ENCODE measurements around the gene BCKDHB. TPM values are rescaled to one million over a fixed set of nuclear protein-coding genes. Genes with fewer than 3 reads are reported as not detected.
"Not testable (repeated sequence)": the region's sequence is repeated elsewhere in the genome, so short reads cannot be mapped to it uniquely, and the experiment has no call there.

BCKDHB gene
- total RNA-seq, 2 donors from 2014 or later, result 15.4 to 15.6 TPM

DNA sequence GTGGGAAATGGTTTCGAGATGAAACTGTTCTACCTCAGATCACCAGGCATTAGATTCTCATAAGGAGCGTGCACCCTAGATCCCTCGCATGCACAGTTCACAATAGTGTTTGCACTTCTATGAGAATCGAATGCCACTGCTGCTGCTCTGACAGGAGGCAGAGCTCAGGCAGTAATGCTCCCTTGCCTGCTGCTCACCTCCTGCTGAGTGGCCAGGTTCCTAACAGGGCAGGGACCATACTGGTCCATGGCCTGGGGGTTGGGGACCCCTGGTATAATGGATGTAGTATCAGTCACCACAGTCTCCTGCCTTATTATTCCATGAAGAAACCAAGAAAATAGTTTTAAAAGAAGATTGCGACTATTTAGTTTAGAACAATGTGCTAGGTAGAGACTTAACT lies 127.5 kb downstream of the BCKDHB start:
- no peak for ATAC-seq
- intact Hi-C loops (cut with DNase I), result no loop called here
- no peak for DNase-seq

- intact Hi-C loops (cut with DNase I), result no loop called here
- ATAC-seq (no peak), DNase-seq (no peak)
Observed at GRCh38 chr6:80234401-80234800, 127.9 kb downstream of the BCKDHB start.

DNA sequence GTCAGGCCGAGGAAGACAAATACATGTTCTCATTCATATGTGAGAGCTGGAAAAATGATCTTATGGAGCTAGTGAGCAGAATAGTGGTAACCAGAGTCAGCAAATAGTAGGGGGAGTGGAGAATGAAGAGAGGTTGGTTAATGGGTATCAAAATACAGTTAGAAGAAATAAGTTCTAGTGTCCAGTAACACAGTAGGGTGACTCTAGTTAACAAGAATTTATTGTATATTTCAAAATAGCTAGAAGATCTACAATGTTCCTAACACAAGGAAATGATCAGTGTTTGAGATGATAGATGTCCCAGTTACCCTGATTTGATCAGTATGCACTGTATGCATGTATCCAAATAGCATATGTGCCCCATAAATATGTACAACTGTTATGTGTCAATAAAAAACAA lies 128.4 kb downstream of the BCKDHB start:
- DNase-seq (no peak), ATAC-seq (no peak)
- intact Hi-C loops (cut with DNase I), result no loop called here

GRCh38 chr6:80235647-80236046 lies 129.2 kb downstream of the BCKDHB start:
- DNase-seq (no peak), ATAC-seq (no peak)
- intact Hi-C loops (cut with DNase I), result no loop called here

DNA sequence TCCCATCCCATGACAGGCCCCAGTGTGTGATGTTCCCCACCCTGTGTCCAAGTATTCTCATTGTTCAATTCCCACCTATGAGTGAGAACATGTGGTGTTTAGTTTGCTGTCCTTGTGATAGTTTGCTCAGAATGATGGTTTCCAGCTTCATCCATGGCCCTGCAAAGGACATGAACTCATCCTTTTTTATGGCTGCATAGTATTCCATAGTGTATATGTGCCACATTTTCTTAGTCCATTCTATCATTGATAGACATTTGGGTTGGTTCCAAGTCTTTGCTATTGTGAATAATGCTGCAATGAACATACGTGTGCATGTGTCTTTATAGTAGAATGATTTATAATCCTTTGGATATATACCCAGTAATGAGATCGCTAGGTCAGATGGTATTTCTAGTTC lies 132.3 kb downstream of the BCKDHB start:
- DNase-seq; ATAC-seq; intact Hi-C loops (cut with DNase I): not testable (repeated sequence)

GRCh38 chr6:80245043-80245442 lies 138.6 kb downstream of the BCKDHB start:
- intact Hi-C loops (cut with DNase I), result no loop called here
- DNase-seq, result no peak
- no peak for ATAC-seq

- peak in 1 of 2 donors; percentile 76 for ATAC-seq
- intact Hi-C loops (cut with DNase I), result no loop called here
- no peak for DNase-seq
Observed at GRCh38 chr6:80249897-80250296, 143.4 kb downstream of the BCKDHB start.

- intact Hi-C loops (cut with DNase I), result no loop called here
- DNase-seq (no peak), ATAC-seq (no peak)
Observed at GRCh38 chr6:80250391-80250997, 144.0 kb downstream of the BCKDHB start.

DNA sequence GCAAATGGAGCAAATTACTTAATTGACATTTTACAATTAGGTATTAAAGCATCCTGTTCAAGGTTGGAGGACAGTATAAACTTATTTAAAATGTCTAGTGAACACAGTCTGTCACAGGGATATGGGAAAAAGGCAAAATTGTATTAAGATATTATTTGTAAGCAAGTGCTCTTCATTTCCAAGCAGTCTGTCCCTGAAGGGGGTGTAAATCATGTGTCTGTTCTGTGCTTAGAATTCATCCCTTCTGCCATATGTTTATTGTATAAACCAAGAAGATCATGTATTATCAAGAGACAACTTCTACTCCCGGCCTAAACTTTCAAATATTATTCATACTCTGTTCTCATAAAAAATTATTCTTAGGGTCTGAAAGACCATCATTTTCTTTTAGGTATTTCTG lies 144.8 kb downstream of the BCKDHB start:
- intact Hi-C loops (cut with DNase I), result no loop called here
- no peak for DNase-seq

GRCh38 chr6:80254716-80255115 lies 148.2 kb downstream of the BCKDHB start:
- intact Hi-C loops (cut with DNase I), result no loop called here
- DNase-seq (no peak), ATAC-seq (no peak)

More for the DNA sequence above, 144.8 kb downstream of the BCKDHB start:
- ATAC-seq, result no peak

DNA sequence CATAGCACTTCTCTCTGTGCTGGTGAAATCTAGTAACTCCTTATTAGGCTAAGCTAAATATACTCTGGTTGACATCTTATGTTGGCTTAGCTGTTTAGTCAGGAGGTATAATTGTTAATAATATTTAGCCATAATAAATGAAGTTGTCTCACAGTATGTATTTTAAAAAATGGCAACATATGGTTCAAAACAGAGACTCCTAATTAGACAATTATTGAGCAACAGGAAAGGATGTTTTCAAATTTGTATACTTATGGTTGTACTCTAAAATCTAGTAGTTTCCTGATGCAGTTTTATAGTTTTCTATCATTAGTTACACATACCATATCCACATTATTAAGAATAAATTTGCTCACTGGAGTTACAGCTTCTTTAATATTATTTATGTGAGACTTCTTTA lies 150.2 kb downstream of the BCKDHB start:
- no peak for ATAC-seq
- intact Hi-C loops (cut with DNase I), result no loop called here
- DNase-seq, result no peak

DNA sequence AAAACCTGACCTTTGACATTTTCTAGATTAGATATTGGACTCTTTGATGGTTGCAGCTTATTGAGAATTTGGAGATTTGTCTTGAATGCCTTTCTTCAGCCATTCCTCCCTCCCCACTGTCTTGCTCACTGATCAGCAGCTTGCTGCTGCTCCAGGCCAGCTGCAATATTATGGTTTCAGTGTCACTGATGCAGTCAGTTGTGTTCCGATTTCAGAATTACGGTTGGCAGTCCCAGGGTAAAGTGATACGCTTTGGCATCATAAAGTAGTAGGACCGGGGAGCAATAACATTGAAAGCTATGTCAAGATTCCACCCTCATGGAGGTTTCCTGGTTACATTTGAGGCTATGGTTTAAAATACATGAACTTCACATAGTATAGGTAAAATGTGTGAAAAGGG lies 152.6 kb downstream of the BCKDHB start:
- intact Hi-C loops (cut with DNase I), result no loop called here
- ATAC-seq, result no peak
- no peak for DNase-seq

GRCh38 chr6:80263585-80263984 lies 157.1 kb downstream of the BCKDHB start:
- DNase-seq (no peak), ATAC-seq (peak; percentile 57 to 87)
- intact Hi-C loops (cut with DNase I), result no loop called here

GRCh38 chr6:80268865-80269730 lies 162.6 kb downstream of the BCKDHB start:
- DNase-seq (no peak), ATAC-seq (no peak)
- intact Hi-C loops (cut with DNase I), result no loop called here

GRCh38 chr6:80271074-80271473 lies 164.6 kb downstream of the BCKDHB start:
- intact Hi-C loops (cut with DNase I), result no loop called here
- ATAC-seq, result no peak
- no peak for DNase-seq

DNA sequence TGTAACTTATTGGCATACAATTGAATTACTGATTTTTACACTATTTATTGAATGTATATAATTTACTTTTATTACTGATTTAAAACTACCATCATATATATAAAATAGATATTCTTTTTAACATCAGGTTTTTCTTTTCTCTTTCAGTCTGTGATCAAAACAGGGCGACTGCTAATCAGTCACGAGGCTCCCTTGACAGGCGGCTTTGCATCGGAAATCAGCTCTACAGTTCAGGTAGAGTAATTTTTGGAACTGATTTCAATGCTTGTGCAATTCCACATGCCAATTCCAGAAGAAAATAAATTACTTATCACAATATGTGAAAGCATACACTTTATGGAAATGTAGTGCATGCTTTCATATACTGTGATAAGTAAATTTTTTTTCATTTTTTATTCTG lies 166.5 kb downstream of the BCKDHB start:
- DNase-seq (no peak), ATAC-seq (no peak)
- intact Hi-C loops (cut with DNase I), result no loop called here

DNA sequence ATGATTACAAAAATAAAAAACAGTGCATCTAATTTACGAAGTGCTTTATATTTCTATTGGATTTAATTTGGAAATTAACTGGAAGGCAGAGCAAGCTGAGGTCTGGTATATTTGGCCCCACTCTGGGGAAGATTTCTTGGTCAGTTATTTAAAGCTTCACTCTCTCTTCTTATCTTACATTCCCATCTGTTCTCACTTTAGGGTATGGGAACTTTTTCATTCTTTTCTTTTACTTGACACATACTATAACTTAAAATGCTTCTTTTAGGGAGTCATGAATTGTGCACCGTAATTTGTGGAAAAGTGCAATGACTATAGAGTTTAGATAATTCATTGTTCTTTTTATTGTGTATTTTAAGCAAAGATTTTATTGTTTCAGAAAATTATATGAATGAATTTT lies 170.4 kb downstream of the BCKDHB start:
- DNase-seq, result no peak
- intact Hi-C loops (cut with DNase I), result no loop called here
- no peak for ATAC-seq

DNA sequence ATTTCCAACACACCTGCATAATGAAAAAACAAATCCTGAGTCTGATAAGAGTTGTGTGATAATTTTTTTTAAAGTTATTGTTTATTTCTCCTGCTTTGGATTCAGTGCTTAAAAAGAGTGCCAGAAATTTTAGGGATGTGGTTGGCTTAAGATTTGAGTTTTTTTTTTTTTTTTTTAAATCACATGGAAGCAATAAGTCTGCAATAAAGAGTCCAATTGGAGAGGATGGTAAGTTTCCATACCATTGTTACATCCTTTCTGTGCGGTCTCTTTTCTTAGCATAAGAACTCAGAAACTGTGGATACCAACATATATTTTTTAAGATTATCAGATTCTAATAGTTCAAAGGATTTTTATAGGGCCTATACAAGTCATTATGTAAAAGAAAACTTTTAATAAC lies 171.0 kb downstream of the BCKDHB start:
- ATAC-seq, result no peak
- intact Hi-C loops (cut with DNase I), result no loop called here

DNA sequence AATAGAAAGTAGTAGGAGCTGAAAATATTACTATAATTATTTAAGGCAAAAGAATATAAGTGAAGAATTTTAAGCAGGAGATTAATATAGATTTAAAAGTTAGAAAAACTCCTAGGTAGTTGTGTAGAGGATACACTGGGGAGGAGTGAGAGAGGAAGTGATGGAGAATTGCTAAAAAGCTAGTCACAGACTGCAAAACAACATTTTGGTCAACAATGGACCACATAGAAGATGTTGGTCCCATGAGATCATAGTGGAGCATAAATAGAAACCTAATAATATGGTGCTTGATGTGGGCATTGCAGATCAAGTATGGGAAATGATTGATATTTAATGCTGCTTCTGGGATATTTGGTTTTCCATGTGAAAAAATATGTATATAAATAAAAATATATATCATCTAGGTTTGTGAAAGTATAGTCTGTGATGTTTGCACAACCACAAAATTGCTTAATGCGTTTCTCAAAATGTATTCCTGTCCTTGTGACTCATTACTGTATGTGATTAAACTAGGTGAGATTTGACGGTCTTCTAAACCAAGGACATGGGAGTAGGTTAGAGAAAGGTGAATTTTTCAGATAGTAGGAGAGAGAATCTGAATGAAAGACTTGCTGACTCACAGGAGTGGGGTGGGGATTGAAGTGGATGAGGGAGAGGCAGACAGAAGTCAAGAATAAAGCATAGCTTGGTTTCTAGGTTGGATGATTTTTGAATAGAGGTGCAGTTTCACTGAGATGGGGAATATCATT lies 174.0 kb downstream of the BCKDHB start:
- no peak for DNase-seq

More for the DNA sequence above, 171.0 kb downstream of the BCKDHB start:
- DNase-seq, result no peak

DNA sequence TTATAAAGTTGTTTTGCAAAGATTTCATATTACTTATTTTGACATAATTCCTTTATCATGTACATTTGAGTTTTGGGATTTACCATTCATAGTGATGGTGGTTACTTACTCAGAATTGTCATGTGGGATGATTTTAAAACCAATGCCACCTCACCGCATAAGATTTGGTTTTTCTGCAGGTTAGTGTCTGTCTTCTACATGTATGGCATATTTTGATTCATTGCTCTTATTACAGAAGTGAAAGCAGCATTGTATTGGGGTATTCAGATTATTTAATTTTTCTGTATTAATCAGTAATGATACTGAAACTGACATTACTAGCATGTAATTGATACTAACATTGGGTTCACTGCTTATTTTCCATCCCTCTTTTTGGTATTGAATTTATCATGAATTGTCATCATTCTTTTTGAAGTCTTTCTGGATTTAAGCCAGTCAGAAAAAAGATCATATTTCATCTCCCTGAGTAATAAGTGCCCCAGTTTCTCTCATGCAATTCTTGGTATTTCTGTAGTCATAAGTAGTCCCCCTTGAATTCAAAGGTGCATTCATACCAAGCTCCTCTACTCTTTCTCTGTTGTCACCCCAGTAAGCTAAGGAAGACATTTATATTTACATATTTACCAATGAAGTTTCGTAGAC lies 176.6 kb downstream of the BCKDHB start:
- intact Hi-C loops (cut with DNase I), result no loop called here
- DNase-seq (no peak), ATAC-seq (no peak)

More for the DNA sequence above, 174.0 kb downstream of the BCKDHB start:
- peak in 1 of 2 donors; percentile 46 for ATAC-seq
- intact Hi-C loops (cut with DNase I), result no loop called here
